ENCODE data around the gene CD8B2. TPM values are rescaled to one million over a fixed set of nuclear protein-coding genes. Genes with fewer than 3 reads are reported as not detected.
"Not testable (repeated sequence)": the region's sequence is repeated elsewhere in the genome, so short reads cannot be mapped to it uniquely, and the experiment has no call there.

The CD8B2 gene
- polyA plus RNA-seq, 1 donor = 0.42 TPM

- H3K4me3 ChIP-seq (ENCODE audit: low read length) = no peak overlapping the region
- no peaks in the 10 kb centered on the region for H3K4me1 ChIP-seq (ENCODE audit: control insufficient read depth, insufficient read depth, low read length)
- no peak overlapping the region for H3K27ac ChIP-seq (ENCODE audit: low read length)
- no peaks in the 10 kb centered on the region for H3K36me3 ChIP-seq (ENCODE audit: control insufficient read depth, insufficient read depth, low read length)
- H3K9me3 ChIP-seq (ENCODE audit: control insufficient read depth, low read depth, low read length) = no peaks in the 10 kb centered on the region
- DNase-seq = no peak
- H3K27me3 ChIP-seq (ENCODE audit: control insufficient read depth, insufficient read depth, low read length) = peaks cover 2% of the 10 kb centered on the region
- 80% methylated on average over 1 of the region's 9 CpGs for WGBS (ENCODE audit: insufficient coverage, low lambda C conversion rate)
Observed at GRCh38 chr2:106562268-106563186, 75.4 kb downstream of the CD8B2 start.

GRCh38 chr2:106563195-106563594 is 76.0 kb downstream of the CD8B2 start:
- no peak overlapping the region for H3K27ac ChIP-seq (ENCODE audit: low read length)
- no peaks in the 10 kb centered on the region for H3K36me3 ChIP-seq (ENCODE audit: control insufficient read depth, insufficient read depth, low read length)
- WGBS (ENCODE audit: insufficient coverage, low lambda C conversion rate) = no CpG with 5 or more reads among the region's 2 CpGs
- H3K4me3 ChIP-seq (ENCODE audit: low read length) = no peak overlapping the region
- no peak for DNase-seq
- H3K27me3 ChIP-seq (ENCODE audit: control insufficient read depth, insufficient read depth, low read length) = peaks cover 2% of the 10 kb centered on the region
- no peaks in the 10 kb centered on the region for H3K9me3 ChIP-seq (ENCODE audit: control insufficient read depth, low read depth, low read length)
- no peaks in the 10 kb centered on the region for H3K4me1 ChIP-seq (ENCODE audit: control insufficient read depth, insufficient read depth, low read length)

- Histone ChIP-seq H3K4me1 (ENCODE audit: control insufficient read depth, insufficient read depth, low read length) (no peaks in the 10 kb centered on the region), H3K27me3 (ENCODE audit: control insufficient read depth, insufficient read depth, low read length) (peaks cover 2% of the 10 kb centered on the region), H3K4me3 (ENCODE audit: low read length) (no peak overlapping the region), H3K9me3 (ENCODE audit: control insufficient read depth, low read depth, low read length) (no peaks in the 10 kb centered on the region), H3K27ac (ENCODE audit: low read length) (no peak overlapping the region), H3K36me3 (ENCODE audit: control insufficient read depth, insufficient read depth, low read length) (no peaks in the 10 kb centered on the region)
- 89% methylated on average over 1 of the region's 2 CpGs for WGBS (ENCODE audit: insufficient coverage, low lambda C conversion rate)
- DNase-seq = no peak
Observed at GRCh38 chr2:106565599-106565998, 78.4 kb downstream of the CD8B2 start.

- peak in 1 of 2 donors; percentile 40 for DNase-seq
- Histone ChIP-seq H3K36me3 (ENCODE audit: control insufficient read depth, insufficient read depth, low read length) (no peaks in the 10 kb centered on the region), H3K4me3 (ENCODE audit: low read length) (no peak overlapping the region), H3K4me1 (ENCODE audit: control insufficient read depth, insufficient read depth, low read length) (no peaks in the 10 kb centered on the region), H3K27ac (ENCODE audit: low read length) (no peak overlapping the region), H3K27me3 (ENCODE audit: control insufficient read depth, insufficient read depth, low read length) (peaks cover 3% of the 10 kb centered on the region), H3K9me3 (ENCODE audit: control insufficient read depth, low read depth, low read length) (no peaks in the 10 kb centered on the region)
- WGBS (ENCODE audit: insufficient coverage, low lambda C conversion rate) = 67% methylated on average over 1 of the region's 6 CpGs
Observed at GRCh38 chr2:106566050-106566449, 78.9 kb downstream of the CD8B2 start.

- H3K9me3 ChIP-seq (ENCODE audit: control insufficient read depth, low read depth, low read length); DNase-seq; H3K4me3 ChIP-seq (ENCODE audit: low read length); H3K36me3 ChIP-seq (ENCODE audit: control insufficient read depth, insufficient read depth, low read length); H3K27ac ChIP-seq (ENCODE audit: low read length); H3K4me1 ChIP-seq (ENCODE audit: control insufficient read depth, insufficient read depth, low read length); H3K27me3 ChIP-seq (ENCODE audit: control insufficient read depth, insufficient read depth, low read length): not testable (repeated sequence)
Observed at GRCh38 chr2:106566484-106566883, 79.3 kb downstream of the CD8B2 start.

- Histone ChIP-seq H3K9me3 (ENCODE audit: control insufficient read depth, low read depth, low read length) (no peaks in the 10 kb centered on the region), H3K4me3 (ENCODE audit: low read length) (no peak overlapping the region), H3K27me3 (ENCODE audit: control insufficient read depth, insufficient read depth, low read length) (peaks cover 2% of the 10 kb centered on the region), H3K27ac (ENCODE audit: low read length) (no peak overlapping the region), H3K4me1 (ENCODE audit: control insufficient read depth, insufficient read depth, low read length) (no peaks in the 10 kb centered on the region), H3K36me3 (ENCODE audit: control insufficient read depth, insufficient read depth, low read length) (no peaks in the 10 kb centered on the region)
- WGBS (ENCODE audit: insufficient coverage, low lambda C conversion rate) = 60% methylated on average over 1 of the region's 3 CpGs
- no peak for DNase-seq
Observed at GRCh38 chr2:106570316-106570715, 83.2 kb downstream of the CD8B2 start.

Other genes with a start within 250 kb of the CD8B2 start
- 0.24 TPM for gene RGPD3, start 19.0 kb upstream of the CD8B2 start, polyA plus RNA-seq